Ramos (cell line): ENCODE results near the gene ZNF506.
"Not testable (repeated sequence)": the region's sequence is repeated elsewhere in the genome, so short reads cannot be mapped to it uniquely, and the experiment has no call there.

Source experiments
- in situ Hi-C: fragments of 300-500 bp; cut with MboI; formaldehyde crosslinking; loops from one replicate; pipeline ENCODE4 v1.14.3; 2022; ENCODE audit warnings: low sequenced_read_pairs; ENCODE audit not compliant: unreplicated experiment

Gene ZNF506

DNA sequence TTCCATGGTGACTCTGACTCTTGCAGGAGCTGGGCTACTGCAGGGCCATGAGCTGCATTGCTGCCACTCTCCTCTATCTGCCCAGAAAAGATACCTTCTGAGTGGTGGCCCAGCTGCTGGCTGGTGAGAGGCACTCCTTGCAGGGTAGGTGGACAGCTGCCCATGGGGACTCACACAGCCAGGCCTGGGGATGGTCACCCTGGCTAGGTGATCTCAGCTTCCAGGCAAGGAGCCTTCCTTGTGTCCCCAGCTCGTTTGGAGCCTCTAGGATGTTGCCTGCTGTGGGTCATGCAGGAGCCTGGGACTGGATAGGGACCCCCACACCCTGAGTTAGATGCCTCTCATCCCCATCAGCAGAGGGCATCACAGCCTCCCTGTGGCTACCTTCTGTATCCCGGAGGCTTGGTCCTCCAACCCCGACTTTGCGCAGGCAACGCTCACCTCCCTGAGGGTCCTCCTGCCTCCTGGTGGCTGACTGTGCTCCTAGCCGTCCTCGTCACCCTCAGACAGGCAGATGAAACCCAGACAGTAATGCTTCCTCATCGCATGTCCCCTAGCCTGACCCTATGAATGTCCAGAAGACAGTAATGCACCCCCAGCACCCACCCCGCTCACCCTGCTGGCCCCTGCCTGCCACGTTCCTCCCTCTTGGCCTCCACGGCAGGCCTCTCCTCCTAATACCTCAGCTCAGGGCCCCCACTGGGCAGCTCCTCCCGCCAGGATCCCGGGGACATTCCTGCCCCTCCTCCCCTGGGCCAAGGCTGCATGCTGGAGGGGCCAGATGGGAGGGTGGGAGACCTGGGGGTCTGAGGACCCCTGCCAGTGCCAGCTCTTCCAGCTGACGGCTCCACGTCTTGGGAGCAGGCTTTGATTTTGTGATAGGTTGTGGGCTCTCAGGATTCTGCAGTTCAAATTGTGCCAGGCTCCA, 75.0 kb downstream of the ZNF506 start:
- in situ Hi-C loops, result no loop called here

DNA sequence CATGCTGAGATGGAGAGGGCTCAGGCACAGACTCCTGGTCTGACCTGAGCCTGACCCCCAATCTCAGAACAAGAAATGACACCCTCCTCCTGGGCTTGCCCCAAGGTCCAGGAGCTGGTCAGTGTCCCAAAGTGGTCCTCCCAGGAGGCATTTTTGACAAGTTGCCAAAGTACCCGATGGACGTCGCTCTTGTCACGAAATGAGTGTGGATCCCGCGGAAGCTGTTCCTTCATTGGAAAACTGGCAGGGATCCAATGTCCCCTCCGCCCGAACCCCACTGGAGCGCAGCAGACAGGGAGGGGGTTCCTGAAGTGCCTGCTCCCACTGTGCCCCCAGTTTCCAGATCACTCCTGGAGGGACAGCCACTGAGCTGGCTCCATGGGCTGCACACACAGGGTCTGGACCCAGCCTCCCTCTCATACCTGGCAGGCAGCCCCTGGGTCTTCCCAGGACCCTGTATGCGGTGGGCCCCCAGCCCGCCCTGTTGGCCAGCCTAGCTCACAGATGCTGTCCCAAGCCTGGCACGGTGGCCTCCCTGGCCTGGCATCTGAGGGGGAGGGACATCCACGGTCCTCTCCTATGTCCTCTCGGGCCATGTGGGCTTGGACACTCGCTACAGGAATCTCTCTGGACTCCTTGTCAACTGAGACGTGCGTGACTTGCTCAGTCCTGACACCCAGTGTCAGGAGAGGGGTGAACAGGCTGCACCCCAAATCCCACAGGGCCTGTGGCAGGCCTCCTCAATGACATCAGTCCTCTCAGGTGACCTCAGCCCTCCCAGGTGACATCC, 75.9 kb downstream of the ZNF506 start:
- in situ Hi-C loops, result no loop called here

DNA sequence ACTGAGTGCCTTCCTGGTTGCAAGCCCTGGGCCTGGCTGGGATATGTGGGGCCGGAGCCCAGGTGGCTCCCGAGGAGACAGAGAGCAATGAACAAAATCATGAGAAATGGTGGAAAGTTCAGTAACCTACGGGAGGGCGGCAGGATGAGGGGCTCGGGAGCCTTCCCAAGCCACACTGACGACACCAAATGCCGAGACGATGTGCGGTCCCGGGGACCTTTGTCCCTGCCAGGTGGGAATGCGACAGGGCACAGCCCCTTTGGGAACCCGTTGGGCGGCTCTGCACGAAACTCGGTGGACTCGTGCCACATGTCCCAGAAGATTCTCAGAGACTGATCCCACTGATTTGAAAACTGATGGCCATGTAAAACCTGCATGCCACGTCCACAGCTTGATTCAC, 76.9 kb downstream of the ZNF506 start:
- in situ Hi-C loops, result no loop called here

DNA sequence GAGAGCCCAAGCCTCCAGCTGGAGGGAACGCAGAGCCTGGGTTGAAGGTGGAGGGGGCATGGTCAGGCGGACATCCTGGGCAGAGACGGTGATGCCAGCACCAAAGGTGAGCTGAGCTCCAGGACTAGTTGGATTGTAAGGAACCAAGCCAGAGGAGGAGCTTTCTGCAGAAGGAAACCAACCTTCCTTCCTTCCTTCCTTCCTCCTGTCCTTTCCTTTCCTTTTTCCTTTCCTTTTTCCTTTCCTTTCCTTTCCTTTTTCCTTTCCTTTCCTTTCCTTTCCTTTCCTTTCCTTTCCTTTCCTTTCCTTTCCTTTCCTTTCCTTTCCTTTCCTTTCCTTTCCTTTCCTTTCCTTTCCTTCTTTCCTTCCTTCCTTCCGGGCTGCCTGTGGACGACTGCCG, 77.6 kb downstream of the ZNF506 start:
- in situ Hi-C loops, result not testable (repeated sequence)

DNA sequence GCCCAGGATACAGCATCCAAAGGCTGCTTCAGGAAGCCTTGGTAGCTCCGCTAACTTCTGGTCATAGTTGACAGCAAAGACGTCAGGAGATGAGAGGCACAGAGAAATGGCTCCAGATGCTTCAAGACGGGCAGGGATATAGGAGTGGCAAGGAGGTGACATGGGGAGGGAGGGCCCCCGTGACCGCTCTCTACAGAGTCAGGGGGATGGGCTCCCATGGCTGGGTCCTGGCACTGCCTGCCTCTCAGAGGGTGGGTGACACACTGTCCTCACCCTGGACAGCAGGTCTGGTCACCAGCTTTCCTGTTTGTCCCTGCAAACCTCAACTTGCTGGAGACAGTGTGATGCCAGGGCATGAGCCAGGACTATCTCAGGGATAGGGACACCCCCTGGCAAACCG, 78.4 kb downstream of the ZNF506 start:
- in situ Hi-C loops, result no loop called here

DNA sequence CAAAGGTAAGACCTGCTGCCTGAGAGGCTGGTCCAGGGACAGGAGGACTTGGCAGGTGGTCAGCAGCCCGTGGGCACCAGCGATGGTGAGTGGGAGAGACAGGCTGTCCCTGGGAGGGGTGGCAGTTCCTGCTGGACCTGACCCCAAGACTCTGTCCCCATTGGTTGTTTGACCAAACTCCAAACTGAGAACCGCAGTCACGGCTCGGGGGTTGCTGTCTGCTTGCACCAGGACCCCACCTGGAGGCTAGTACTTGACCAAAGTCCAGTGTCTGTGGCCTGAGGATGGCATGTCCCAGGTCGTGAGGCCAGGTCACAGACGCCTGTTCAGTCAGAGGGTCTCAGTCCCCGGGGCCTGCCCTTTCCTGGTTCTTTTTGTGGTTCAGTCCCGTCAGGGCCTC, 78.8 kb downstream of the ZNF506 start:
- in situ Hi-C loops, result no loop called here
